Sigmoid colon (tissue), 7 donors: ENCODE data around the gene OR10Z1. TPM values are rescaled to one million over a fixed set of nuclear protein-coding genes. Genes with fewer than 3 reads are reported as not detected.

Experiments
- DNase-seq: peaks from one replicate; pipeline ENCODE4 v3.0.0-alpha.2; 2019
- H3K27ac ChIP-seq, 4 donors: fragments of 200-600 bp; sonication (generic); one replicate each; pipeline ENCODE4 v1.5.1; 2016 to 2019; ENCODE audit warnings: mild to moderate bottlenecking in 1 of 4
- H3K27me3 ChIP-seq, 3 donors: fragments of 200-600 bp; sonication (generic); one replicate each; pipeline ENCODE4 v1.5.1; 2019; ENCODE audit warnings: mild to moderate bottlenecking in 1 of 3
- H3K36me3 ChIP-seq, 4 donors: fragments of 200-600 bp; sonication (generic); one replicate each; pipeline ENCODE4 v1.5.1; 2016 to 2019
- H3K4me1 ChIP-seq, 4 donors: fragments of 200-600 bp; sonication (generic); one replicate each; pipeline ENCODE4 v1.5.1; 2017 to 2019
- H3K4me3 ChIP-seq, 4 donors: fragments of 200-600 bp; sonication (generic); one replicate each; pipeline ENCODE4 v1.5.1; 2017 to 2019; ENCODE audit warnings: mild to moderate bottlenecking in 2 of 4, moderate library complexity in 1 of 4
- H3K9me3 ChIP-seq, 4 donors: fragments of 200-600 bp in 3 of 4; sonication (generic) in 3 of 4; one replicate each; pipeline versions ENCODE4 v1.5.1 to v1.6.1; 2013 to 2019
- EP300 ChIP-seq, 4 donors: sonication (generic); formaldehyde crosslinking; IDR thresholded peaks; one replicate each; pipeline ENCODE4 v1.6.1; 2017; ENCODE audit warnings: antibody characterized with exemption in 4 of 4
- POLR2A ChIP-seq, 2 donors: fragments of 450-650 bp; IDR thresholded peaks; one replicate each; pipeline ENCODE4 v1.6.1; 2016; ENCODE audit warnings: antibody characterized with exemption in 2 of 2, mild to moderate bottlenecking in 2 of 2, moderate library complexity in 2 of 2
- POLR2AphosphoS5 ChIP-seq, 4 donors: sonication (generic); formaldehyde crosslinking; IDR thresholded peaks; one replicate each; pipeline ENCODE4 v1.6.1; 2017; ENCODE audit warnings: antibody characterized with exemption in 4 of 4
- WGBS, 2 donors: extraction: QIAGEN DNeasy Blood & Tissue Kit; methylation state at CpG; one replicate each; pipeline ENCODE4 v1.1.7; 2013; 5-methylcytosine and 5-hydroxymethylcytosine counted together
- intact Hi-C: fragments of 100-400 bp; cut with DNase I; formaldehyde crosslinking; loops from one replicate; pipeline ENCODE4 v1.15.1; 2023
- polyA plus RNA-seq, 3 donors: library from polyadenylated mRNA; stranded (reverse); fragments of 200-250 nt; gene quantifications; one replicate each; pipeline ENCODE4 v1.2.3, GENCODE V29; 2013
- total RNA-seq, 4 donors: library from RNA; depleted of rRNA; stranded (reverse); fragments of >200 nt; gene quantifications; one replicate each; pipeline ENCODE4 v1.1.0, GENCODE V29; 2016
- TF ChIP-seq, protein P1 (sequence below), 4 experiments: fragments of 450-650 bp in 3 of 4; fragments of 200-600 bp in 1 of 4; IDR thresholded peaks; one replicate each; pipeline ENCODE4 v1.5.1; 2016 to 2019; ENCODE audit warnings: antibody characterized with exemption in 4 of 4, mild to moderate bottlenecking in 3 of 4, moderate library complexity in 2 of 4
- donor health status: healthy with polysubstance abuse.
- donor health status: Bipolar disorder and iron deficiency.
- donor health status: healthy.

OR10Z1 gene
- total and polyA plus RNA-seq, 7 donors, result not detected

DNA sequence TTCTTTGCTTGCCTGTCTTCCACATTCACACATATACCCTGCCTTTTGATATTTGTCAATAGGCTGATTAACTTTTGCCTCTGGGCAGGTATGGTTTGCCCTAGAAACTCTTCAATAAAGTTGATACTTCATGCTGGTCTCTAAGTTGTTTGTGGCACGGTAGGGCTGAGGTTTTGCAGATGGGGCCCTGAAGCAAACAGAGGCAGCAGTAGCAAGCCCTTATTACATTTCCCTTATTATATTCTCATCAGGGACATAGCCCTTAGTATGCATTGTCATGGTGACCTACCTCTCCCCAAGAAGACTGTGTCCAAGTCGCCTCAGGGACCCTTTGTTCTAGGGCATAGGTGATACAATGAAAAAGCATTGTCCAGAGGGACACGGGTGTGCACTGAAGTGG, 34.6 kb upstream of the OR10Z1 start, which contains the start of gene OR6P1:
TSS of gene OR6P1 (minus strand) at position 101 of the 400 bp plus-strand sequence. CDS start 6,976 bp downstream, outside the sequence.
- DNase-seq, result no peak
- Histone ChIP-seq H3K4me3 (no peak within 1 kb of the TSS), H3K27ac (no peak within 1 kb of the TSS), H3K4me1 (no peaks in the 10 kb centered on the region), H3K36me3 (no peaks in the 10 kb centered on the region), H3K27me3 (no peaks in the 10 kb centered on the region), H3K9me3 (no peaks in the 10 kb centered on the region)
- intact Hi-C loops, result no loop called here
- TF ChIP-seq, protein P1, sequence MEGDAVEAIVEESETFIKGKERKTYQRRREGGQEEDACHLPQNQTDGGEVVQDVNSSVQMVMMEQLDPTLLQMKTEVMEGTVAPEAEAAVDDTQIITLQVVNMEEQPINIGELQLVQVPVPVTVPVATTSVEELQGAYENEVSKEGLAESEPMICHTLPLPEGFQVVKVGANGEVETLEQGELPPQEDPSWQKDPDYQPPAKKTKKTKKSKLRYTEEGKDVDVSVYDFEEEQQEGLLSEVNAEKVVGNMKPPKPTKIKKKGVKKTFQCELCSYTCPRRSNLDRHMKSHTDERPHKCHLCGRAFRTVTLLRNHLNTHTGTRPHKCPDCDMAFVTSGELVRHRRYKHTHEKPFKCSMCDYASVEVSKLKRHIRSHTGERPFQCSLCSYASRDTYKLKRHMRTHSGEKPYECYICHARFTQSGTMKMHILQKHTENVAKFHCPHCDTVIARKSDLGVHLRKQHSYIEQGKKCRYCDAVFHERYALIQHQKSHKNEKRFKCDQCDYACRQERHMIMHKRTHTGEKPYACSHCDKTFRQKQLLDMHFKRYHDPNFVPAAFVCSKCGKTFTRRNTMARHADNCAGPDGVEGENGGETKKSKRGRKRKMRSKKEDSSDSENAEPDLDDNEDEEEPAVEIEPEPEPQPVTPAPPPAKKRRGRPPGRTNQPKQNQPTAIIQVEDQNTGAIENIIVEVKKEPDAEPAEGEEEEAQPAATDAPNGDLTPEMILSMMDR (IDR thresholded peaks at IDR 0.05), result no peak
- no peak for TF ChIP-seq POLR2AphosphoS5 (IDR thresholded peaks at IDR 0.05)
- TF ChIP-seq EP300 (IDR thresholded peaks at IDR 0.05), result no peak
- no peak for TF ChIP-seq POLR2A (IDR thresholded peaks at IDR 0.05)
- WGBS, 2 donors, result 65 to 75% methylated on average over 3 of the region's 3 CpGs

DNA sequence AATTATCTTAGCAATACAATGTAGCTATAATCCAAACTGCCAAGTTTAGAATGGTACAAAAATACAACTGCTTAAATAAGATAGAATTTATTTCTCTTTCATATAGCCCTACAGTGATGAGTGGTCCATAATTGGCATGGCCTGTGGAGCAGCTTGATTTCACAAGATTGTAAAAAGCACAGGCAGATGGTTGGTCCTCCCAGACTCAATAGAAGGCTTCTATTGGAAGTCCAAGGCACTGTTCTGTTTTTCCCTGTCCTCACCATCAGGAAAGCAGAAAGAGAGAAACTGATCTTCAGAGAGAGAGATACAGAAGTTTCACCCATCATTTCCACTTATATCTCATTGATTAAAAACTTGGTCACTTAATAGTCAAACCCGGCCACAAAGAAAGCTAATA, 32.8 kb upstream of the OR10Z1 start:
- Histone ChIP-seq H3K36me3 (no peaks in the 10 kb centered on the region), H3K4me3 (no peak overlapping the region), H3K4me1 (no peaks in the 10 kb centered on the region), H3K27ac (no peak overlapping the region), H3K27me3 (no peaks in the 10 kb centered on the region), H3K9me3 (no peaks in the 10 kb centered on the region)
- TF ChIP-seq EP300 (IDR thresholded peaks at IDR 0.05), result no peak
- TF ChIP-seq POLR2AphosphoS5 (IDR thresholded peaks at IDR 0.05), result no peak
- WGBS, 2 donors, result 80 to 85% methylated on average over 1 of the region's 1 CpG
- intact Hi-C loops, result no loop called here
- no peak for DNase-seq

DNA sequence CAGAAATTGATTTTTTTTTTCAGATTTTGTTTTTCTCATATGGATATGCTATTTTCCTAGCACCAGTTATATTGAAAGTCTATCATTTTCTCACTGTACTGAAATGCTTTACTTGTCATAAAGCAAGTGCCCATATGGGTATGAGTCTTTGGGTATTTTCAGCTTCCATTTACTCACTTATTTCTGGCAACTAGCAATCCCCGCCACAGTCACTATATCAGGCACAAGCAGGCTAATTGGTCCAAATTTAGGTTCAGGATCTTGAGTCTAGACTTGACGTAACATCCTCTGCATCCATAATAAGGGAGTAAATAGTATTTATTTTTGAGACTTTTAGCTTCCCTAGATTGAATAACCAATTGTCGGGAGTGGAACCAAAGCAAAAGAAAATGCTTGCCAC, 27.5 kb upstream of the OR10Z1 start:
- intact Hi-C loops, result no loop called here
- H3K9me3 ChIP-seq, result no peaks in the 10 kb centered on the region
- no peak for DNase-seq
- 91 to 92% methylated on average over 3 of the region's 3 CpGs for WGBS, 2 donors
- no peaks in the 10 kb centered on the region for H3K36me3 ChIP-seq
- no peak overlapping the region for H3K27ac ChIP-seq
- TF ChIP-seq, protein P1 (IDR thresholded peaks at IDR 0.05), result no peak
- TF ChIP-seq POLR2AphosphoS5 (IDR thresholded peaks at IDR 0.05) (no peak), EP300 (IDR thresholded peaks at IDR 0.05) (no peak), POLR2A (IDR thresholded peaks at IDR 0.05) (no peak)
- no peak overlapping the region for H3K4me3 ChIP-seq
- H3K27me3 ChIP-seq, result no peaks in the 10 kb centered on the region
- no peaks in the 10 kb centered on the region for H3K4me1 ChIP-seq

DNA sequence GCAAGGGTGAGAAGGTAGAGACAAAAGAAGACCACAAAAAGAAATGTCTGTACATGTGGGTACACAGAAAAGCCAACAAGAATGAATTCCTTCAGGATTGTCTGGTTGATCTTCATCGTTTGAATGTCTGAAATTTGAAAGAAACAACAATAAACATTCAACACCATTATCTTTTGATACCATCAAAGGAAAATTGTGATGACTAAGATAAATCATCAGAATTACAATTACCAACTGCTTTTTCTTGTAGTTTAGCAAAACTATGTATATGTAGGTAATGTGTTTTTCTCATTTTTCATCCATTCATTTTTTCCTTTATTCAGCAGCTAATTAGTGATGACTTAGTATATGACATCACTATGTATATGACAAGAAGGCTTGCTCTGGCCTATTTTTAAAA, 25.3 kb upstream of the OR10Z1 start, which contains the start of gene OR10X1:
TSS of gene OR10X1 (minus strand) at position 167 of the 400 bp plus-strand sequence. CDS start at position 167, 0 bp downstream.
- WGBS, 2 donors, result 63 to 85% methylated on average over 1 of the region's 1 CpG
- intact Hi-C loops, result no loop called here

DNA sequence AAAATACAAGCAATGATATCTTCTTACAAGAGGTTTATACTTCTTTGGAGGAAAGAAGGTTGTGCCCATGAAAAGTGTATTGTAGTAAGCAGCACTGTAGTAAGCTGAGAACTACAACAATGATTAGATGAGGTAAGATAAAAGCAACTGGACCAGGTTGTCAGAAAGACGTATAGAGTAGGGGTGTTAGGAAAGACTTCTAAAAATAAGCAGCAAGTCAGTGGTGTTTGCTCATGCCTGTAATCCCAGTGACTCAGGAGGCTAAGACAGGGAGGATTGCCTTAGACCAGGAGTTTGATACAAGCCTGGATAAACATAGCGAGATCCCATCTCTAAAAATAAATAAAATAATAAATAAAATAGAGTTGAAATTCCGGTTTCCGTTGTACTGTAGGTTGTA, 21.1 kb upstream of the OR10Z1 start:
- no peaks in the 10 kb centered on the region for H3K4me1 ChIP-seq
- H3K27me3 ChIP-seq, result no peaks in the 10 kb centered on the region
- peaks cover 0 to 5% (median 2%) of the 10 kb centered on the region in 4 donors for H3K9me3 ChIP-seq
- no peak for DNase-seq
- no peak overlapping the region for H3K27ac ChIP-seq
- no peak overlapping the region for H3K4me3 ChIP-seq
- no peak for TF ChIP-seq POLR2AphosphoS5 (IDR thresholded peaks at IDR 0.05)
- no peak for TF ChIP-seq EP300 (IDR thresholded peaks at IDR 0.05)
- no peak for TF ChIP-seq POLR2A (IDR thresholded peaks at IDR 0.05)
- TF ChIP-seq, protein P1 (IDR thresholded peaks at IDR 0.05), result no peak
- intact Hi-C loops, result no loop called here
- H3K36me3 ChIP-seq, result no peaks in the 10 kb centered on the region
- 78 to 85% methylated on average over 4 of the region's 4 CpGs for WGBS, 2 donors

More for the DNA sequence above, 25.3 kb upstream of the OR10Z1 start, which contains the start of gene OR10X1:
- TF ChIP-seq, protein P1 (IDR thresholded peaks at IDR 0.05), result no peak
- no peak for DNase-seq
- H3K27ac ChIP-seq, result no peak within 1 kb of the TSS
- H3K9me3 ChIP-seq, result no peaks in the 10 kb centered on the region
- H3K4me3 ChIP-seq, result no peak within 1 kb of the TSS
- no peaks in the 10 kb centered on the region for H3K36me3 ChIP-seq
- H3K27me3 ChIP-seq, result no peaks in the 10 kb centered on the region
- H3K4me1 ChIP-seq, result no peaks in the 10 kb centered on the region
